Coronary artery (tissue), 2 donors: ENCODE data around the gene ACAN.
A peak's percentile ranks its signal among the peaks of the same experiment; 100 is the strongest.

ENCODE experiments used
- DNase-seq: peaks from one replicate; pipeline ENCODE4 v3.0.0-alpha.2; 2017; ENCODE audit warnings: low spot score
- H3K27ac ChIP-seq, 2 donors: fragments of 200-600 bp; sonication (generic); one replicate each; pipeline ENCODE4 v1.5.1; 2016 to 2019
- H3K4me3 ChIP-seq: fragments of 200-600 bp; sonication (generic); 2 replicates; pipeline ENCODE4 v1.5.1; 2016; ENCODE audit warnings: mild to moderate bottlenecking, moderate library complexity
- TF ChIP-seq, protein P1 (sequence below): fragments of 200-600 bp; sonication (generic); IDR thresholded peaks from one replicate; pipeline ENCODE4 v1.5.1; 2019; ENCODE audit warnings: antibody characterized with exemption

ACAN gene

DNA sequence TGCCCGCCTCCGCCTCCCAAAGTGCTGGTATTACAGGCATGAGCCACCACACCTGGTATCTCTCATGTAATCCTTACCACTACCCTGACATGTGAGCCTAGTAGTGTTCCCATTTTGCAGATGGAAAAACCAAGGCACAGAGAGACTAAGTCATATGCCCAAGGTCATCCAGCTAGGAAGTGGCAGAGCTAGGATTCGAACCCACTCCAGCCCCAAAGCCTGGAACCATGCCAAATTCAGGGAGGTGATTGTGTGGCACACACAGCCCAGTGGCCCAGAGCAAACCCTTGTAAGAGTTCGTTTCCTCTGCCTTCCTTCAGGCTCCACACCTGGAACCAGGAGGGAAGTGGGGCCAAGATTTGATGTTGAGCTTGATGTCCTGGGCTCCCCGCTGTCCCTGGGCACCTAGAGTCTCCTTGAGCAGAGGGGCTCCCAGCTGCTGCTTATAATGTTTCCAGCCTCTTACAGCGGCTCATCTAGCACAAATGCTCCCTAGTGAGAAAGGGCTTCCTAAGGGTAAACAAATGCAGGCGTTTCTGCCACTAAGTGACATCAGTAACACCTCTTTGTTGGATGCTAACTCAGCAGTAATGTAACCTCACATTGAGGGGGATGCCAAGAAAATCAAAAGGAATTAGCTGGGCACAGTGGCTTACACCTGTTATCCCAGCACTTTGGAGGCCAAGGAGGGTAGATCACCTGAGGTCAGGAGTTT, 88.5 kb downstream of the ACAN start:
- TF ChIP-seq, protein P1, sequence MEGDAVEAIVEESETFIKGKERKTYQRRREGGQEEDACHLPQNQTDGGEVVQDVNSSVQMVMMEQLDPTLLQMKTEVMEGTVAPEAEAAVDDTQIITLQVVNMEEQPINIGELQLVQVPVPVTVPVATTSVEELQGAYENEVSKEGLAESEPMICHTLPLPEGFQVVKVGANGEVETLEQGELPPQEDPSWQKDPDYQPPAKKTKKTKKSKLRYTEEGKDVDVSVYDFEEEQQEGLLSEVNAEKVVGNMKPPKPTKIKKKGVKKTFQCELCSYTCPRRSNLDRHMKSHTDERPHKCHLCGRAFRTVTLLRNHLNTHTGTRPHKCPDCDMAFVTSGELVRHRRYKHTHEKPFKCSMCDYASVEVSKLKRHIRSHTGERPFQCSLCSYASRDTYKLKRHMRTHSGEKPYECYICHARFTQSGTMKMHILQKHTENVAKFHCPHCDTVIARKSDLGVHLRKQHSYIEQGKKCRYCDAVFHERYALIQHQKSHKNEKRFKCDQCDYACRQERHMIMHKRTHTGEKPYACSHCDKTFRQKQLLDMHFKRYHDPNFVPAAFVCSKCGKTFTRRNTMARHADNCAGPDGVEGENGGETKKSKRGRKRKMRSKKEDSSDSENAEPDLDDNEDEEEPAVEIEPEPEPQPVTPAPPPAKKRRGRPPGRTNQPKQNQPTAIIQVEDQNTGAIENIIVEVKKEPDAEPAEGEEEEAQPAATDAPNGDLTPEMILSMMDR = no peak

GRCh38 chr15:88894348-88894818, 91.1 kb downstream of the ACAN start:
- DNase-seq = no peak
- Histone ChIP-seq H3K27ac (peak overlapping the region; percentile 51 to 78), H3K4me3 (peak overlapping the region; percentile 80)
- TF ChIP-seq, protein P1 = peak; percentile 66

More for the DNA sequence above, 88.5 kb downstream of the ACAN start:
- Histone ChIP-seq H3K4me3 (no peak overlapping the region), H3K27ac (no peak overlapping the region)
- DNase-seq = no peak

DNA sequence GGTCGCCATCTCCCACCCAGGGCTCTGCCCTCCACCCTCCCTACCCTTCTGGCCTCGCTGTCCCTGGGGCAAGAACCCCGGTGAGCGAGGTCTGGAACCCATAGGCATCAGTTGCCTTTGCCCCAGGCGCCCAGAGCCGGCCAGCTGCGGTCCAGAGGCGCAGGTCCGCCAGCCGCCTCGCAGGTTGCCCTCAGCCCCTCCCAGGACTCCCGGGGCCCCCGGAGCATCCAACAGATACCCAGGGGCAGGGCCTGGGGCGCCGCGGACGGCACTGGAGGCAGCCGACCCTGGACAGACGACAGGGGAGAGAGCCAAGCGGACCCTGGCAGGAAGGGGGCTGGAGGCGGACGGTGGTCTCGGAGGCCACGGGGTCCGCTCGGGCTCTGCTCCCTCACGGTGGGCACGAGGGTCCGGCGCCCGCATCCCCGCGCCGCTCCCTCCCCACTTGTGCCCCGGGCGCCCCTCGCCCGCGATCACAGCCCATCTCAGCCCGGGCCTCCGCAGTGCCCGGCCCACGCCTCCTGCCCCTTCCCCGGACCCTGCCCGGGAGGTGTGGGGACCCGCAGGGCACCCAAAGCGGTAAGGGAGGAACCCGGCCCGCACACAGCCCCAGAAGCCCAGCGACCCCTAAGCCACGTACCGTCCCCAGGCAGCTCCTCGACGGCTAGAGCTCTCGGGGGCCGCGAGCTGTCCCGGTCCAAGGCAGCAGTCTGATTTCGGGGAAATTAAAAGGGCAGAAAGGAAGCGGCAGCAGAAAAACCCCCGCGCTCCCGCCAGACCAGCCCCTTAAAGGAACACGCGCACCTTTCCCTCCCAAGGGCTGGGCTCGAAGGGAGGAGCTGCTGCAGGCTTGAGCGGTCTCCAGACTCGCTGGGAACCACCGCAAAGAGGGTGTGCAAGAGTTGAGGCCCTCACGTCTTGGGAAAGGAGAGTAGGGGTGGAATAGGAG, 91.9 kb downstream of the ACAN start, which contains the start of gene HAPLN3:
HAPLN3 (minus strand) TSS at position 726 of the 949 bp plus-strand sequence. CDS start 8,246 bp downstream, outside the sequence.
- no peak for DNase-seq
- Histone ChIP-seq H3K27ac (peak within 1 kb of the TSS; percentile 51 to 92), H3K4me3 (peak within 1 kb of the TSS; percentile 80)
- TF ChIP-seq, protein P1 = no peak

GRCh38 chr15:88896333-88897033, 93.2 kb downstream of the ACAN start:
- H3K4me3 ChIP-seq = peak overlapping the region; percentile 2
- TF ChIP-seq, protein P1 = no peak
- peak overlapping the region; percentile 46 to 92 for H3K27ac ChIP-seq
- no peak for DNase-seq

- Histone ChIP-seq H3K27ac (peak overlapping the region; percentile 46 to 92), H3K4me3 (peak overlapping the region; percentile 2)
- TF ChIP-seq, protein P1 = no peak
- DNase-seq = no peak
Observed at GRCh38 chr15:88897142-88897455, 93.9 kb downstream of the ACAN start.

- peak overlapping the region; percentile 46 to 92 for H3K27ac ChIP-seq
Observed at GRCh38 chr15:88897456-88898194, 94.4 kb downstream of the ACAN start.

More at GRCh38 chr15:88897456-88898194, 94.4 kb downstream of the ACAN start:
- peak overlapping the region; percentile 29 for H3K4me3 ChIP-seq
- TF ChIP-seq, protein P1 = peak; percentile 56
- DNase-seq = peak; percentile 91
